Fibroblast of villous mesenchyme (primary cell): ENCODE data around the gene AGER. TPM values are rescaled to one million over a fixed set of nuclear protein-coding genes. Genes with fewer than 3 reads are reported as not detected.

Experiments used
- DNase-seq: peaks from one replicate; pipeline ENCODE4 v3.0.0-alpha.2; 2010; ENCODE audit warnings: low read depth
- H3K4me3 ChIP-seq: 2 replicates; pipeline ENCODE4 v1.5.1; 2011; ENCODE audit warnings: low read depth, mild to moderate bottlenecking, low read length
- CTCF ChIP-seq: IDR thresholded peaks from 2 replicates; pipeline ENCODE4 v1.5.1; 2012; ENCODE audit warnings: low read depth, mild to moderate bottlenecking, low read length; ENCODE audit not compliant: insufficient read depth
- total RNA-seq: library from RNA; depleted of rRNA; stranded (reverse); fragments of >200 nt; gene quantifications from 2 replicates; pipeline ENCODE4 v1.2.3, GENCODE V29; 2012

Gene AGER
- 0.32 and 0.86 TPM in 2 replicates for total RNA-seq

- no peak within 1 kb of the TSS for H3K4me3 ChIP-seq
- no peak for TF ChIP-seq CTCF
- DNase-seq: no peak
These were observed at the start of gene AGER for GRCh38 chr6:32184084-32184640. Gene AGER, minus strand, starts transcription at chr6:32184253. Its CDS starts 31 bp downstream, at chr6:32184222.

GRCh38 chr6:32226434-32226833 lies 42.4 kb upstream of the AGER start:
- DNase-seq: no peak
- no peak overlapping the region for H3K4me3 ChIP-seq
- no peak for TF ChIP-seq CTCF

DNA sequence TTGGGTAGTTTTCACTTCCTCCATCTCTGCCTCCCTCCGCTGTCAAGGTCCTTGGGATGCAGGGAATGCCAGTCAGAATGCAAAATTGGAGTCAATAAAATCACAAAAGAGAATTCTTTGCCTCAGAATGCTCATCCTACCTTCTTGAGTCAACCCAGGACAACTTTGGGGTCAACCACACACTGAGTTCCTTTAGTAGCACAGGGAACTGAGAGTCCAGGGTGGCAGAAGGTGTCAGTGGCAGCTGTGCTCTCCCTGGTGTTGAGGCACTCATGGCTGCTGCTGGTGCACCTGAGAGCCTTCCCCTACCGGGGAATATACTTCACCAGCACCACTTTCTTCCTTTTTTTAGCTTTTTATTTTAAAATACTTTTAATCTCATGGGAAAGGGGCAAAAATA lies 40.6 kb upstream of the AGER start:
- no peak for DNase-seq
- no peak overlapping the region for H3K4me3 ChIP-seq
- TF ChIP-seq CTCF: no peak

DNA sequence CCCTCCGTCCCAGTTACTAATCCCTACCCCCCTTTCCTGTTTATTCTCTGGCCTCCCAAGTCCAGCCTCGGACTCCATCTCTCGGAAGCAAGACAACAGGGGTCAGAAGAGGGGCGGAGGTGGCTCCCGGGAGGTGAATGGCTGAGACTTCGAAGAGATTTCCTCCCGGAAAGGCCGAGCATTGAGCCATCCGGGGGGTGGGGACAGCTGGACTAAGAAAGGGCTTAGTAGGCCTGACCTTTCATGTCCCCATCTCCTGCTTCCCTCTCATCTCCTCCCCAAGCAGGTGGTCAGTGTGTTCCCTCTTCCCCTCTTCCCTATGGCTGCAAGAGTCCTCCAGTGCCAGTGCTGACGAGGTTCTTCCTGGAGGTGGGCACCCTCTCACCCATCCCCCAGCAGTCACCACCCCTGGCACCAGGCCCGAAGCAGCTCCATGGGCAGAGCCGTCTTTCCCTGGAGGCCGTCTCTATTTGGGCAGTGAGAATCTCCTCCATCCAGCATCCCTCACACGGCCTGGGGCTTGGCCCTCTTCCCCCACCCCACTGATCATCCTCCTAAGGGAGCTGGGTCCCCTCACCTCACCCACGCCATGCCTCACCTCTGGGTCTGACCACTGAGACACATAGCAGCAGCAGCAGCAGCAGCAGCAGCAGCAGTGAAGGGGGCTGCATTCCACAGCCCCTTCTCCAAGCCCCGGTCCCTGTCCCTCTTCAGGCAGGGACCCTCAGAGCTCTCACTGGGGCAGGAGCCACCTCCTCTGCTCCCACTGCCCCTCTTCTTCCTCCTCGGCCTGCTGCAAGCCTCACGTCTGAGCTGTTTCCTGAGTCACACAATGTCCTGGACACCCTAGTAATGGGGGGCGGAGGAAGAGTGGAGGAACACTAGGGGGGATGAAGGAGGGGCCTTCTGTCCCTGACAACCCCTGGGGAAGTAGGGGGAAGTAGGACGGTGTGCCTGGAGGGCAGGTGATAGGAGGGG lies 39.5 kb upstream of the AGER start, which contains the start of gene NOTCH4:
Gene NOTCH4, minus strand, starts transcription at position 810 of the 978 bp plus-strand sequence. Its CDS starts 139 bp downstream, at position 671.
- no peak within 1 kb of the TSS for H3K4me3 ChIP-seq
- TF ChIP-seq CTCF: no peak
- DNase-seq: no peak

GRCh38 chr6:32222333-32223230 lies 38.5 kb upstream of the AGER start:
- TF ChIP-seq CTCF: no peak
- DNase-seq: no peak

GRCh38 chr6:32220021-32220420 lies 36.0 kb upstream of the AGER start:
- DNase-seq: no peak
- H3K4me3 ChIP-seq: no peak overlapping the region
- TF ChIP-seq CTCF: no peak

More at GRCh38 chr6:32222333-32223230, 38.5 kb upstream of the AGER start:
- H3K4me3 ChIP-seq: no peak overlapping the region
